K562 (cell line): ENCODE results near the gene U2SURP. TPM values are rescaled to one million over a fixed set of nuclear protein-coding genes. Genes with fewer than 3 reads are reported as not detected.

Experiments used
- CLOCK ChIP-seq: fragments of 250-450 bp; sonication (Bioruptor Pico); IDR thresholded peaks from 2 replicates; pipeline ENCODE4 v1.4.0; 2020; ENCODE audit warnings: mild to moderate bottlenecking, moderate library complexity, borderline replicate concordance
- GTF2E2 ChIP-seq: fragments of 200-800 bp; sonication (Bioruptor generic); IDR thresholded peaks from 2 replicates; pipeline ENCODE4 v1.6.1; 2016; ENCODE audit warnings: missing genetic modification characterization, missing compliant biosample characterization
- MYNN ChIP-seq, 2 experiments: sonication (generic); formaldehyde crosslinking in 1 of 2; IDR thresholded peaks; 2 replicates each; pipeline versions ENCODE4 v1.5.0 to v1.6.1; 2016 to 2020; ENCODE audit warnings: antibody characterized with exemption in 1 of 2, missing genetic modification reagents in 1 of 2
- NFRKB ChIP-seq: fragments of 450-650 bp; IDR thresholded peaks from 2 replicates; pipeline ENCODE4 v1.6.1; 2016; ENCODE audit warnings: low read depth
- TAL1 ChIP-seq: fragments of 450-650 bp; IDR thresholded peaks from 2 replicates; pipeline ENCODE4 v1.6.1; 2016; ENCODE audit warnings: mild to moderate bottlenecking
- XRCC4 ChIP-seq: IDR thresholded peaks from one replicate; pipeline ENCODE4 v1.6.1; 2011; ENCODE audit not compliant: insufficient read depth, insufficient read length; ENCODE audit errors: extremely low read depth
- ZBTB40 ChIP-seq, 2 experiments: fragments of 450-650 bp in 1 of 2; sonication (generic) in 1 of 2; formaldehyde crosslinking in 1 of 2; IDR thresholded peaks; 2 replicates each; pipeline versions ENCODE4 v1.7.1 to v1.9.0; 2016 to 2022; ENCODE audit warnings: inconsistent platforms in 1 of 2, mild to moderate bottlenecking in 1 of 2, missing genetic modification reagents in 1 of 2
- ZFP91 ChIP-seq: sonication (generic); formaldehyde crosslinking; IDR thresholded peaks from 2 replicates; pipeline ENCODE4 v1.8.0; 2022; ENCODE audit warnings: mild to moderate bottlenecking, missing genetic modification reagents
- ZNF398 ChIP-seq: fragments of 250-450 bp; sonication (Bioruptor Pico); IDR thresholded peaks from 2 replicates; pipeline ENCODE4 v1.8.0; 2021; ENCODE audit warnings: moderate library complexity, mild to moderate bottlenecking, inconsistent platforms
- ZNF644 ChIP-seq: fragments of 200-800 bp; sonication (Bioruptor generic); IDR thresholded peaks from 2 replicates; pipeline ENCODE4 v1.6.1; 2016; ENCODE audit warnings: low read depth, missing genetic modification characterization, missing compliant biosample characterization
- polyA plus RNA-seq, 8 experiments: library from polyadenylated mRNA; depleted of rRNA in 4 of 8; stranded (reverse) in 5 of 8; unstranded in 3 of 8; fragments of >200 nt; fragmentation: Nextera tagmentation in 2 of 8; fragmentation: Illumina TruSeq in 1 of 8; extraction: Ambion mirVana in 2 of 8; extraction: Trizol in 1 of 8; gene quantifications; 2 replicates each; pipeline versions ENCODE4 v1.2.1 to v1.2.3, GENCODE V29; 2011 to 2014; ENCODE audit warnings: inconsistent platforms in 1 of 8, missing spikeins in 1 of 8
- total RNA-seq, 7 experiments: library from RNA; depleted of rRNA in 6 of 7; stranded (reverse); fragments of >200 nt in 6 of 7; fragmentation: Illumina TruSeq in 2 of 7; extraction: Trizol in 2 of 7; gene quantifications; 2 replicates each; pipeline versions ENCODE4 v1.2.1 to v1.2.3, GENCODE V29; 2011 to 2021; ENCODE audit warnings: low replicate concordance in 1 of 7

The U2SURP gene
- total and polyA plus RNA-seq, 9 of the 15 experiments (the other 6 are each of a cell fraction or from before 2014, with no cell fraction given): 128 to 322 (median 191) TPM

- peak; percentile 88 for TF ChIP-seq ZBTB40 (IDR thresholded peaks at IDR 0.05)
- TF ChIP-seq ZBTB40 (CRISPR knock-in tag; IDR thresholded peaks at IDR 0.05): no peak; the same call in 1 of the 2 replicates
- no peak; the same call in 1 of the 2 replicates for TF ChIP-seq GTF2E2 (tag)
- no peak for TF ChIP-seq MYNN (IDR thresholded peaks at IDR 0.05)
- TF ChIP-seq MYNN (CRISPR knock-in tag; IDR thresholded peaks at IDR 0.05): no peak
- peak; percentile 96 for TF ChIP-seq NFRKB
- TF ChIP-seq ZNF398 (CRISPR knock-in tag): no peak
- no peak for TF ChIP-seq ZFP91 (CRISPR knock-in tag)
- TF ChIP-seq CLOCK (CRISPR knock-in tag): no peak
- no peak for TF ChIP-seq XRCC4
- no peak for TF ChIP-seq TAL1
- TF ChIP-seq ZNF644 (tag): no peak
Observed at GRCh38 chr3:143001369-143002082, at the start of gene U2SURP (continued).
